Activated T-cell treated with anti-CD3 and anti-CD28 coated beads, Interleukin-2, amount 50 U/mL, for 1 hour (primary cell): ENCODE results near the gene JSRP1.
"Not testable (repeated sequence)": the region's sequence is repeated elsewhere in the genome, so short reads cannot be mapped to it uniquely, and the experiment has no call there.

Experiments
- DNase-seq: peaks from one replicate; pipeline ENCODE4 v3.0.0-alpha.2; 2020

Gene JSRP1

DNA sequence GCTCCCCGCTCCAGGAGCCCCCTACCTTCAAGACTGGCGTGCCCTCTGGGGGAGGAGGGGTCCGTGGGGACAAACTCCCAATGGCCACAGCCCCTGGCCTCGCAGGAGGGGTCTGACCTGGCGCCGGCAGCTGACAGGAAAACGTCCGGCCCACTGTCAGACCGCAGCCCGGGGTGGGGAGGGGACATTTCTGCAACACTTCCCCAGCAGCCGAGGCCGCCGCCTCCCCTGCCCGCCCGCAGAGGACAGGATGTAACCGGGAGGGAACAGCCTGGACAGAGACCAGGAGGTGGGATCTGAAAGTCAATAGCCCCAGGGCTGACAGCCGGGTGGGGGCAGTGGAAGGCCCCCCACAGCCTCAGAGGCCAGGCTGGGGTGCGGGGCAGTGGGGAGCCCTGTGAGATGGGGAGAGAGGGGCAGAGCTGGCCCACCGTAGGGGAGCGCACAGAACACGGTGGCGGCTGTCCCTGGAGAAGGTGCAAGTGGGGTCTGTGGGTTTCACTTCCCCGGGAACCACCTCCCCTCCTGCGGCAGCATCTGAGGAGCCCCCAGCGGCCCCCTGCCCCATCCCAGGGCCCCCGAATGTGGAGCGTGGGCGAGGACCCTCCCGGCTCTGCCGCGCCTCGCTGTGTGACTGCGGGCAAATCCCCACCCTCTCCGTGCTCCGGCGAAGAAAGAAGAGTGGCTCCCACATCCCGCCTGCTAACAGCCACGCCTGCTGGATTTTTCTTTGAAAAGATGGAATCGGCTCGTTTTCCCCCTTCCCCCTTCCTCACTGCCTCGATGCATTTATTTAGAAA is 26.0 kb upstream of the JSRP1 start, which contains the start of gene PEAK3:
Gene PEAK3 (minus strand): TSS at position 114 of the 800 bp plus-strand sequence. CDS start 1,244 bp downstream, outside the sequence.
- no peak for DNase-seq

GRCh38 chr19:2281265-2282061 is 25.2 kb upstream of the JSRP1 start:
- not testable (repeated sequence) for DNase-seq

DNA sequence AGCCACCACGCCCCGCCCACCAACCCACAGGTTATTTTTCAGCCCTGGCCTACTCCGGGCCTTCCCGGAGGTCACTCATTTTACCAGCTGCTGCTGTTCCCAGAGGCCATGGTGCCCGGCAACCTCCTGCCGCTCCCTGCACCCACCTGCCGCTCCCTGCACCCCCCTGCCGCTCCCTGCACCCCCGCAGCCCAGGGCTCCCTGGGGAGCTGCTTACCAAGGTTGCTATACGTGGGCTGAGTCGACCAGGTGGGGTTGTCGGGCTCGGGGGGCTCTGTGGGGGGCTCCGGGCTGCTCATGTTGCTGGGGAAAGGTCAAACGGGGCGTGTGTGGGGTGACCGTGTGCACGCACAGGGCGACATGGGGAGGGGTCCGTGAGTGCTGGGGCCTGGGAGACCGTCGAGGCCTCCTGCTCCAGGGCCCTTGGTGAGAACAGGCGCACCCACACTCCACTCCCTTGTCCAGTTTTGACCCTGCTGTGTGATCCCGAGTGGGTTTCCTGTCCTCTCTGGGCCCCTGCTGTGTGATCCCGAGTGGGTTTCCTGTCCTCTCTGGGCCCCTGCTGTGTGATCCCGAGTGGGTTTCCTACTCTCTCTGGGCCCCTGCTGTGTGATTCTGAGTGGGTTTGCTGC is 24.5 kb upstream of the JSRP1 start:
- DNase-seq: no peak

GRCh38 chr19:2278459-2279158 is 22.4 kb upstream of the JSRP1 start:
- DNase-seq: no peak

- DNase-seq: no peak
Measured at GRCh38 chr19:2277138-2277537, 20.9 kb upstream of the JSRP1 start.

GRCh38 chr19:2276429-2276986 is 20.3 kb upstream of the JSRP1 start:
- no peak for DNase-seq

GRCh38 chr19:2275588-2276428 is 19.6 kb upstream of the JSRP1 start:
- DNase-seq: no peak

DNA sequence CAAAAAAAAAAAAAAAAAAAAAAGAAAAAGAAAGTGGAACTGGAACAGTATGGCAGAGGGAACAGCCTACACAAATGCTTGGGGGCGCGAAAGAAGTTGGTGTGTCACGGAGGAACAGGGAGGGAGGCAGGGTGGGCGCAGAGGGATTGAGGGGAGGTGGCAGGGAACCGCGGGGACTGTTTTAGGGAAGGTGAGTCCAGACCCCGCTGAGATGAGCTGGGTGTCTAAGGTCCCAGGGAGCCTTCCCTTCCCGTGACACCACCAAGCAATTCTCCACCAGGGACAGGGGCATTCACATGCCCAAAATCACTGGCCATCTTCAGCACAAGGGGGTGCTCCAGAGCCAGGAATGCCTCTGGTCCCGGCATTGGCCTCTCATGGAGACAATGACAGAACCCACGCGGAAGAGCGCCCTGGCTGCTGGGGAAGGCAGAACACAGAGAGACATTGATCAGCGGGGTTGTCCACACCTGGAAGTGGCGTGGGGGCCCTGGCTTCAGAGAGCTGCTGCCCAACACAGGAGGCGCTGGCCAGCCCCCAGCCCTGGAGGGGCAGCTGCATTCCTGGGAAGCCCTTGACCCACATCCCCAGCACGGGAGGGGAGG is 18.8 kb upstream of the JSRP1 start:
- peak; percentile 58 for DNase-seq

DNA sequence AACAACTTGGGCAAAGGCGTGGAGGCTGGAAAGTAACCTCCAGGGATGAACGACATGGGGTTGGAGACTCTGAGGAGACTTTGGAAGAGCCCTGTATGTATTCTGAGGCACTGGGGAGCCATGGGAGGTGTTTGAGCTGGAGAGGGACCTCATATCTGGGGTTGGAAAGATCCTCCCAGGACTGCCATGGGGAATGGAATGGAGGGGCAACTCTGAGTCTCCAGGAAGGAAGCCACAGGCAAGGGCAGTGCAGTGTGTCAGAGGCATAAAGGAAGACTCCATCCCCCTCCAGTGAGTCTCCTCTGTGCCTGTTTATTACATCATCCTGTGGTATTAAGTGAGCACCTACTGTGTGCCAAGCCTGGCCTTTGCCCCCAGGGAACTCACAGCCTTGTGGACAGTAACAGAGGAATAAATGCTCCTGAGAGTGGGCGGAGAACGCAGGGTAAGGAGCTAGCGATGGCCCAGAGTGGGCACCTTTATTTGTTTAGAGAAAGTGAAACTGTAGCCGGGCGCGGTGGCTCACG is 18.0 kb upstream of the JSRP1 start:
- DNase-seq: no peak

DNA sequence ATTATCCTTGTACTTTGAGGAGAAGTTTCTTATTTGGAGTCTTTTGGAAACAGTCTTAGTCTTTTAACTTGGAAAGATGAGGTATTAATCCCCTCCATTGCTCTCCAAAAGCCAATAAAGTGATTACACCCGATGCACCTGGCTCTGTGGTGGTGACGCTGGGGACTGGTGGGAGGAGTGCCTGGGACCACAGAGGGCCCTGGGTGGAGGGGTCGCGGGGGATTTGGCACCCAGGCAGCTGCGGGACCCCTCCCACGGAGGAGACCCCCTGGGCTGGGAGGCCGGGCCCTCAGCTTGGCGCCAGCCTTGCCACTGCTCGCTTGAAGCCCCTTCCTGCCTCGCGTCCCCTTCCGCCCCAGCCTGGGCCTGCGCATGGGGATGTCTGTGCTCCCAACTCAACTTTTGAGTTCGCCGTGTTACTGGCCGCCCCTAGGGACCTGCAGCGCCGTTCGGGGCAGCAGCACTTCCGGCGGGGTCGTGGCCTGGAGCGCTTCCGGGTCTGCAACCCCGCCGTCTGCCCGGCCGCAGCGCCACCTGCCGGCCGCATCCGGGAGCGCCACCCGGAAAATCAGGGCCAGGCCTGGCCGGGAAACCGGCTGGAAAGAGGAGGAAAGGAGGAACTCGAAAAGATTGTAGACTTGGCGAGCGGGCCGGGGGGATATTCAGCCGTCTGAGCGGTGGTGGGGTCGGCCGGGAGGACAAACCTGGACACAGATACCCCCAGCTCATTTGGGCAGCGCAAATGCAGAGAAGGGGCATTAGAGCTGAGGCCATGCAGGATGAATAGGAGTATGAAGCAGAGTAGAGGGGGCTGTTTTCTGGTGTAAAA is 17.4 kb upstream of the JSRP1 start:
- peak; percentile 82 for DNase-seq

GRCh38 chr19:2271234-2272103 is 15.3 kb upstream of the JSRP1 start:
- peak; percentile 46 for DNase-seq

- peak; percentile 75 for DNase-seq
Measured at GRCh38 chr19:2270423-2271233, 14.4 kb upstream of the JSRP1 start.

DNA sequence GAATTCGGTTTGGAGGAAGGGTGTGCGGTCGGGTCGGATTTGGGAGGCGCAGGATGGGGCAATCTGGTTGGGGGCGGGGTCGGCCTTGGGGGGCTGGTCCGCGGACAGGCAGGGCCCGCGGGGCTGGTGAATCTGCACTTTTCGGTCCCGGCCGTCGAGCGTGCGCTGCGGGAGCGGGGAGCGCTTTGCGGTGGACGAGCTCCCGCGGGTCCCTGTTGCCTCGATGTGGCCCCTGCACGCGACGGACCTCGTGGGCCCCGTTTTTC is 13.9 kb upstream of the JSRP1 start:
- no peak for DNase-seq

GRCh38 chr19:2269244-2270156 is 13.3 kb upstream of the JSRP1 start:
- DNase-seq: peak; percentile 99

- no peak for DNase-seq
Measured at GRCh38 chr19:2268861-2269243, 12.6 kb upstream of the JSRP1 start.

DNA sequence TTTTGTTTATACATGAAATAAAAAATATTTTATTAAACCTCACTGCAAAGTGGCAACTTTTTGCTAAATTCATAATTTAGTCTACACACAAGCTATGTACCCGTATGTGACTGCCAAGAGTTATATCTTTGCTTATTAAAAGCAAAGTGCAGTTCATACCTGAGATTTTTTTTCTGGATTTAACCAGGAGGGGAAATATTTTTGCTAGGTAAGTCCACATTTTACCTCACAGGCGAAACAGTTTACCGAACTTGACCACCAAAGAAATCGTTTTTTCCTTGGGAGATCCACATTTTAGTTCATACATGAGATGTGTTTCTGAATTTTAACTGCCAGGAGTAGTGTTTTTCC is 12.2 kb upstream of the JSRP1 start:
- no peak for DNase-seq
